HCT116 (cell line): ENCODE data around the gene CLCA4. TPM values are rescaled to one million over a fixed set of nuclear protein-coding genes. Genes with fewer than 3 reads are reported as not detected.

Experiments
- ATAC-seq: fragments of 200-7000 bp; cut with Tn5 transposase; 2 replicates; pipeline ENCODE4 v1.9.1; 2020; ENCODE audit warnings: mild to moderate bottlenecking, moderate library complexity
- BruUV-seq: library from RNA; stranded (reverse); fragments of 400-500 nt; replicated peaks from 2 replicates; lab custom pipeline; 2021; lab: Mats Ljungman, UMichigan
- CTCF ChIA-PET: fragments of 300-600 bp; sonication (Branson Sonifier 250); formaldehyde crosslinking; loops from one replicate; lab custom pipeline; 2021; ENCODE audit warnings: antibody characterized with exemption; lab: Charles Lee
- POLR2A ChIA-PET: fragments of 300-600, 350-600 bp; sonication (Branson Sonifier 250); formaldehyde crosslinking; loops from one replicate; lab custom pipeline; 2021; ENCODE audit warnings: antibody characterized with exemption; lab: Charles Lee
- RAD21 ChIA-PET, 2 experiments: fragments of 300-600 bp; sonication (Branson Sonifier 250); formaldehyde crosslinking; loops; one replicate each; lab custom pipeline; 2023; ENCODE audit warnings: low total read pairs in 2 of 2; ENCODE audit not compliant: uncharacterized antibody in 2 of 2, unreplicated experiment in 2 of 2, low non-redundant PET in 1 of 2; lab: Charles Lee
- DNase-seq: peaks from one replicate; pipeline ENCODE4 v3.0.0-alpha.2; 2010; ENCODE audit warnings: low read depth, low spot score
- H2AFZ ChIP-seq: fragments of 200-600 bp; shearing (Covaris generic), sonication (generic); 2 replicates; pipeline ENCODE4 v1.6.1; 2017; ENCODE audit warnings: low read depth, mixed run types, mixed read lengths, antibody characterized with exemption, low read length; ENCODE audit not compliant: poor library complexity, severe bottlenecking
- H3K27ac ChIP-seq: 2 replicates; pipeline ENCODE4 v1.5.1; 2012; ENCODE audit warnings: low read depth, low read length
- H3K27me3 ChIP-seq: fragments of 200-600 bp; sonication (generic); 2 replicates; pipeline ENCODE4 v1.6.1; 2016; ENCODE audit warnings: mixed run types, low read length, mixed read lengths; ENCODE audit not compliant: insufficient read depth
- H3K36me3 ChIP-seq, 2 experiments: fragments of 200-500 bp in 1 of 2; fragments of 200-600 bp in 1 of 2; sonication (Bioruptor generic) in 1 of 2; sonication (generic) in 1 of 2; 2 replicates each; pipeline versions ENCODE4 v1.5.1 to v1.6.1; 2014 to 2016; ENCODE audit warnings: low read length in 2 of 2, inconsistent platforms in 1 of 2, mixed read lengths in 1 of 2, mixed run types in 1 of 2; ENCODE audit not compliant: insufficient read depth in 2 of 2, control insufficient read depth in 1 of 2
- H3K4me1 ChIP-seq, 2 experiments: fragments of 200-600 bp in 1 of 2; sonication (generic) in 1 of 2; 2 replicates each; pipeline versions ENCODE4 v1.5.1 to v1.6.1; 2012 to 2017; ENCODE audit warnings: low read length in 2 of 2, inconsistent platforms in 1 of 2, mild to moderate bottlenecking in 1 of 2, mixed read lengths in 1 of 2, mixed run types in 1 of 2, moderate library complexity in 1 of 2; ENCODE audit not compliant: insufficient read depth in 2 of 2, control insufficient read depth in 1 of 2
- H3K4me2 ChIP-seq: fragments of 200-600 bp; sonication (generic); 2 replicates; pipeline ENCODE4 v1.6.1; 2017; ENCODE audit warnings: mixed run types, low read length, mixed read lengths
- H3K4me3 ChIP-seq, 2 experiments: fragments of 200-600 bp in 1 of 2; sonication (generic) in 1 of 2; replicated peaks in 1 of 2; 2 replicates each; pipeline ENCODE4 v1.5.1; 2011 to 2016; ENCODE audit warnings: low read length in 2 of 2, control low read depth in 1 of 2, low read depth in 1 of 2, mild to moderate bottlenecking in 1 of 2, mixed read lengths in 1 of 2, mixed run types in 1 of 2
- H3K79me2 ChIP-seq: fragments of 200-600 bp; sonication (generic); 2 replicates; pipeline ENCODE4 v1.6.1; 2017; ENCODE audit warnings: mild to moderate bottlenecking, mixed run types, low read length, moderate library complexity, mixed read lengths; ENCODE audit not compliant: insufficient read depth
- H3K9ac ChIP-seq: fragments of 200-600 bp; sonication (generic); 2 replicates; pipeline ENCODE4 v1.6.1; 2016; ENCODE audit warnings: low read length, mixed read lengths
- H3K9me2 ChIP-seq: fragments of 200-600 bp; sonication (generic), shearing (Covaris generic); 2 replicates; pipeline ENCODE4 v1.6.1; 2017; ENCODE audit warnings: mixed run types, mild to moderate bottlenecking, moderate library complexity; ENCODE audit not compliant: insufficient read depth
- H3K9me3 ChIP-seq, 2 experiments: fragments of 200-500 bp in 1 of 2; fragments of 200-600 bp in 1 of 2; sonication (Bioruptor generic) in 1 of 2; sonication (generic) in 1 of 2; 2 replicates each; pipeline ENCODE4 v1.6.1; 2014 to 2017; ENCODE audit warnings: low read length in 2 of 2, mixed read lengths in 2 of 2, inconsistent platforms in 1 of 2, low read depth in 1 of 2, mild to moderate bottlenecking in 1 of 2, mixed run types in 1 of 2, moderate library complexity in 1 of 2; ENCODE audit not compliant: control insufficient read depth in 1 of 2, insufficient read depth in 1 of 2
- H4K20me1 ChIP-seq: fragments of 200-600 bp; sonication (generic), shearing (Covaris generic); 2 replicates; pipeline ENCODE4 v1.6.1; 2017; ENCODE audit warnings: mixed run types, mild to moderate bottlenecking, moderate library complexity; ENCODE audit not compliant: insufficient read depth
- CTCF ChIP-seq, 3 experiments: fragments of 200-600 bp in 1 of 3; sonication (generic) in 1 of 3; IDR thresholded peaks in 2 of 3; conservative IDR thresholded peaks in 1 of 3; 2 replicates each; pipeline ENCODE4 v1.5.1; 2012 to 2017; ENCODE audit warnings: low read depth in 2 of 3, low read length in 2 of 3, antibody characterized with exemption in 1 of 3, borderline replicate concordance in 1 of 3, control low read depth in 1 of 3, mild to moderate bottlenecking in 1 of 3, mixed read lengths in 1 of 3, mixed run types in 1 of 3, moderate library complexity in 1 of 3; ENCODE audit not compliant: insufficient read depth in 1 of 3
- EZH2phosphoT487 ChIP-seq: fragments of 200-600 bp; IDR thresholded peaks from 2 replicates; pipeline ENCODE4 v1.6.1; 2018; ENCODE audit warnings: antibody characterized with exemption, borderline replicate concordance
- RAD21 ChIP-seq: IDR thresholded peaks from 2 replicates; pipeline ENCODE4 v1.6.1; 2012; ENCODE audit warnings: low read depth, mild to moderate bottlenecking
- SIN3A ChIP-seq: IDR thresholded peaks from 2 replicates; pipeline ENCODE4 v1.6.1; 2012; ENCODE audit warnings: low read depth
- intact Hi-C: fragments of 100-400 bp; cut with micrococcal nuclease; formaldehyde crosslinking; loops from 2 replicates; pipeline ENCODE4 v1.10.0; 2022
- total RNA-seq: library from RNA; stranded (reverse); gene quantifications from one replicate; pipeline ENCODE4 v1.2.1, GENCODE V29; 2021; ENCODE audit not compliant: unreplicated experiment

CLCA4 gene
- total RNA-seq, 1 experiment from 2014 or later = not detected

DNA sequence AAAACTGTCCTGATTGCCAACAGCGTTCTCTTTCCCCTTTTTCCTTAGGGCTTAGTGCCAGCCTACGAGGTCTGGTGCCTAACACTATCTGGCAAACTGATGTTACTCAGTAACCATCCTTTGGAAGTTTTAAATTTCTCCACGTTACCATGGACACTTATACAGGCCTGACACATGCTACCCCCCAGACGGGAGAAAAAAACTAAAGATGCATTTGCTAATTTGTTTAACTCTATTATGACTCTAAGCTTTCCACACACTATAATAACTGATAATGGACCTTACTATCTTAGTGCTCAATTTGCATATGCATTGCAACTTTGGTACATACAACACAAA, 41.3 kb upstream of the CLCA4 start:
- intact Hi-C loops = no loop called here
- ChIA-PET RAD21 (no interaction called here), CTCF (no interaction called here), POLR2A (no interaction called here)
- no peak for TF ChIP-seq SIN3A
- BruUV-seq = no TSS peak
- Histone ChIP-seq H3K9ac (no peak overlapping the region), H2AFZ (no peak overlapping the region), H3K36me3 (no peaks in the 10 kb centered on the region), H3K9me2 (no peaks in the 10 kb centered on the region), H3K4me2 (no peak overlapping the region), H3K27ac (no peak overlapping the region), H4K20me1 (no peaks in the 10 kb centered on the region), H3K9me3 (no peaks in the 10 kb centered on the region), H3K79me2 (no peaks in the 10 kb centered on the region), H3K4me3 (no peak overlapping the region), H3K4me1 (no peaks in the 10 kb centered on the region), H3K27me3 (no peaks in the 10 kb centered on the region)
- no peak for ATAC-seq
- DNase-seq = no peak

GRCh38 chr1:86507935-86508582, 38.8 kb upstream of the CLCA4 start:
- H3K36me3 ChIP-seq = no peaks in the 10 kb centered on the region
- no peaks in the 10 kb centered on the region for H3K9me2 ChIP-seq
- RAD21 ChIA-PET = no interaction called here
- BruUV-seq = no TSS peak
- no peaks in the 10 kb centered on the region for H4K20me1 ChIP-seq
- no peak overlapping the region for H3K9ac ChIP-seq
- POLR2A ChIA-PET = no interaction called here
- DNase-seq (peak; percentile 19), ATAC-seq (peak; percentile 66; the same call in 1 of the 2 replicates)
- H3K4me3 ChIP-seq = no peak overlapping the region
- no peak overlapping the region for H3K4me2 ChIP-seq
- peak overlapping the region; percentile 19 for H2AFZ ChIP-seq
- H3K27ac ChIP-seq = no peak overlapping the region
- H3K27me3 ChIP-seq = no peaks in the 10 kb centered on the region
- H3K79me2 ChIP-seq = no peaks in the 10 kb centered on the region
- intact Hi-C loops = loop anchor here (2.0 kb wide), 1 partner anchor 127 kb away; no protein-coding TSS in a partner anchor
- CTCF ChIA-PET = interaction anchor here (0.7 to 1.5 kb wide), 4 partner anchors 9 to 245 kb away, joined by 3 to 4 read pairs (median 3); no protein-coding TSS in a partner anchor
- no peaks in the 10 kb centered on the region for H3K4me1 ChIP-seq
- TF ChIP-seq RAD21 (peak; percentile 43), EZH2phosphoT487 (no peak), CTCF (IDR thresholded peaks at IDR 0.05 in 2 of 3, conservative IDR thresholded peaks at IDR 0.05 in 1 of 3; ENCODE audit: borderline replicate concordance in 1 of 3, insufficient read depth in 1 of 3, low read depth in 2 of 3, low read length in 2 of 3) (peak in 2 of 3 experiments; percentile 40 to 55; a peak in 4 of 6 replicates)
- H3K9me3 ChIP-seq = no peaks in the 10 kb centered on the region
